Activated B cell treated with CpG ODN at 0.5 μM for 24 hours (primary cell): ENCODE results near the gene SETD1B. TPM values are rescaled to one million over a fixed set of nuclear protein-coding genes. Genes with fewer than 3 reads are reported as not detected.

Experiments
- ATAC-seq: fragments of 200-7000 bp; cut with Tn5 transposase; one replicate; pipeline ENCODE4 v1.10.0; 2021; ENCODE audit warnings: low read depth, mild to moderate bottlenecking, moderate library complexity
- CTCF ChIA-PET: fragments of 350-600 bp; sonication (Branson Sonifier 250); formaldehyde crosslinking; loops from one replicate; lab custom pipeline; 2021; ENCODE audit warnings: antibody characterized with exemption; lab: Charles Lee
- POLR2A ChIA-PET: fragments of 350-600 bp; sonication (Branson Sonifier 250); formaldehyde crosslinking; loops from one replicate; lab custom pipeline; 2021; ENCODE audit warnings: antibody characterized with exemption; lab: Charles Lee
- DNase-seq: peaks from one replicate; pipeline ENCODE4 v3.0.0; 2022
- H3K27ac Mint-ChIP-seq: one replicate; pipeline ENCODE4 v1.8.0; 2020; ENCODE audit warnings: mixed read lengths
- H3K27me3 Mint-ChIP-seq: one replicate; pipeline ENCODE4 v1.8.0; 2021; ENCODE audit warnings: mixed read lengths
- H3K36me3 Mint-ChIP-seq: one replicate; pipeline ENCODE4 v1.8.0; 2021; ENCODE audit warnings: low read depth, mixed read lengths
- H3K4me1 Mint-ChIP-seq: one replicate; pipeline ENCODE4 v1.8.0; 2021; ENCODE audit warnings: mixed read lengths
- H3K4me3 Mint-ChIP-seq: one replicate; pipeline ENCODE4 v1.8.0; 2020; ENCODE audit warnings: mild to moderate bottlenecking, mixed read lengths
- H3K9me3 Mint-ChIP-seq: one replicate; pipeline ENCODE4 v1.8.0; 2020; ENCODE audit warnings: mixed read lengths
- CTCF ChIP-seq: fragments of 200-600 bp; IDR thresholded peaks from one replicate; pipeline ENCODE4 v1.8.0; 2022; ENCODE audit warnings: antibody characterized with exemption, mild to moderate bottlenecking
- intact Hi-C: fragments of 100-400 bp; cut with micrococcal nuclease; formaldehyde crosslinking; loops from one replicate; pipeline ENCODE4 v1.15.1; 2024
- total RNA-seq: library from RNA; stranded (reverse); gene quantifications from 2 replicates; pipeline ENCODE4 v1.2.3, GENCODE V29; 2022

SETD1B gene
- total RNA-seq, 1 donor from 2014 or later, result 40.3 TPM

- DNase-seq (no peak), ATAC-seq (no peak)
- Mint-ChIP-seq H3K36me3 (peaks cover 67% of the 10 kb centered on the region), H3K27me3 (no peaks in the 10 kb centered on the region), H3K4me3 (peak overlapping the region; percentile 55), H3K27ac (peak overlapping the region; percentile 88), H3K4me1 (peaks cover 85% of the 10 kb centered on the region), H3K9me3 (no peaks in the 10 kb centered on the region)
- intact Hi-C loops, result no loop called here
- POLR2A ChIA-PET, result interaction anchor here (0.7 to 33.0 kb wide), 2 partner anchors 19 to 445 kb away, joined by 5 to 1155 read pairs; partner anchors contain the start of genes RHOF and SETD1B
- CTCF ChIA-PET, result interaction anchor here (15.0 kb wide), 1 partner anchor 9 kb away, joined by 387 read pairs; the partner anchor contains the start of gene RHOF
- TF ChIP-seq CTCF, result no peak
Measured at GRCh38 chr12:121783766-121784165, 20.0 kb upstream of the SETD1B start.

- intact Hi-C loops, result no loop called here
- ChIA-PET POLR2A (interaction anchor here (0.6 to 33.0 kb wide), 5 partner anchors 10 to 880 kb away, joined by 3 to 1155 read pairs (median 5); partner anchors contain the start of genes RHOF and SETD1B), CTCF (interaction anchor here (15.0 kb wide), 1 partner anchor 8 kb away, joined by 387 read pairs; the partner anchor contains the start of gene RHOF)
- H3K27me3 Mint-ChIP-seq, result no peaks in the 10 kb centered on the region
- H3K9me3 Mint-ChIP-seq, result no peaks in the 10 kb centered on the region
- peaks cover 60% of the 10 kb centered on the region for H3K36me3 Mint-ChIP-seq
- H3K4me1 Mint-ChIP-seq, result peaks cover 88% of the 10 kb centered on the region
- no peak for DNase-seq
- ATAC-seq, result no peak
- no peak for TF ChIP-seq CTCF
- peak overlapping the region; percentile 72 for H3K4me3 Mint-ChIP-seq
- H3K27ac Mint-ChIP-seq, result peak overlapping the region; percentile 88
Measured at GRCh38 chr12:121784460-121784859, 19.3 kb upstream of the SETD1B start.

GRCh38 chr12:121786440-121786825 lies 17.4 kb upstream of the SETD1B start:
- POLR2A ChIA-PET, result interaction anchor here (0.5 to 33.0 kb wide), 4 partner anchors 16 to 385 kb away, joined by 3 to 1155 read pairs (median 7); partner anchors contain the start of genes RHOF and SETD1B
- ATAC-seq, result no peak
- no peak for DNase-seq
- Mint-ChIP-seq H3K27ac (peak overlapping the region; percentile 99), H3K4me3 (peak overlapping the region; percentile 15), H3K4me1 (peaks cover 95% of the 10 kb centered on the region), H3K9me3 (no peaks in the 10 kb centered on the region), H3K36me3 (peaks cover 65% of the 10 kb centered on the region), H3K27me3 (no peaks in the 10 kb centered on the region)
- CTCF ChIA-PET, result no interaction called here
- no peak for TF ChIP-seq CTCF
- intact Hi-C loops, result no loop called here

- Mint-ChIP-seq H3K4me1 (peaks cover 95% of the 10 kb centered on the region), H3K27ac (peak overlapping the region; percentile 99), H3K9me3 (no peaks in the 10 kb centered on the region), H3K36me3 (peaks cover 63% of the 10 kb centered on the region), H3K27me3 (no peaks in the 10 kb centered on the region), H3K4me3 (peak overlapping the region; percentile 65)
- intact Hi-C loops, result loop anchor here (1.0 kb wide), 1 partner anchor 159 kb away; no protein-coding TSS in a partner anchor
- no peak for TF ChIP-seq CTCF
- ChIA-PET CTCF (interaction anchor here (0.6 to 1.7 kb wide), 5 partner anchors 11 to 98 kb away, joined by 3 to 5 read pairs (median 3); no protein-coding TSS in a partner anchor), POLR2A (interaction anchor here (0.6 to 33.0 kb wide), 9 partner anchors 1 to 359 kb away, joined by 3 to 1155 read pairs (median 5); partner anchors contain the start of genes RHOF and SETD1B)
- DNase-seq (no peak), ATAC-seq (no peak)
Measured at GRCh38 chr12:121787063-121788025, 16.5 kb upstream of the SETD1B start.
